ENCODE results near the gene PCDHGC5. TPM values are rescaled to one million over a fixed set of nuclear protein-coding genes. Genes with fewer than 3 reads are reported as not detected.

The PCDHGC5 gene
- total RNA-seq, 1 donor = 3.6 TPM

DNA sequence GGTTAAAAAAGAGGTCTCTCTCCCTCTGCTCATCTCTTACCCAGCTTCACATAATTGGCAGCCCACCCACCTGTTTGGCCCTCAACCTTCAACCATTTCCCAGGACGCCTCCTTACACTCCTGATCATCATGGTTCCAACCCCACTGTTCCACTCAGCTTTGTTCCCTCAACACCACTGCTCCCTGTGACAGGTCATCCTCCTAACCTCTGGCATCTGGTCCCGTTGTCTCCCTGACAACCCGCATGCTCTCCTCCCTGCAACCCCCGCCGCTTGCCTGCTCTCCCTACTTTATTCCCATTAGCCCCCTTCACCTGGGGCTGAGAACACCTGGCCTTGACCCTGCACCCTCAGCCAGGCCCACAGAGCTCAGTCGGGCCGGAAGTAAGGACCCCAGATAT is 12.9 kb downstream of the PCDHGC5 start:
- Histone ChIP-seq H3K36me3 (ENCODE audit: insufficient read depth, low read length) (peaks cover 23% of the 10 kb centered on the region), H3K27ac (ENCODE audit: low read depth, low read length) (no peak overlapping the region), H3K4me3 (ENCODE audit: insufficient read depth, low read length) (no peak overlapping the region), H3K4me1 (ENCODE audit: insufficient read depth, low read length) (peaks cover 2% of the 10 kb centered on the region), H4K20me1 (ENCODE audit: insufficient read depth, low read length) (no peaks in the 10 kb centered on the region), H3K4me2 (ENCODE audit: insufficient read depth, low read length) (no peak overlapping the region), H3K9me3 (ENCODE audit: low read depth, low read length) (no peaks in the 10 kb centered on the region), H3K27me3 (ENCODE audit: insufficient read depth, low read length) (no peaks in the 10 kb centered on the region), H2AFZ (ENCODE audit: low read length) (no peak overlapping the region), H3K79me2 (ENCODE audit: insufficient read depth, low read length) (peaks cover 13% of the 10 kb centered on the region)
- TF ChIP-seq, protein P1, sequence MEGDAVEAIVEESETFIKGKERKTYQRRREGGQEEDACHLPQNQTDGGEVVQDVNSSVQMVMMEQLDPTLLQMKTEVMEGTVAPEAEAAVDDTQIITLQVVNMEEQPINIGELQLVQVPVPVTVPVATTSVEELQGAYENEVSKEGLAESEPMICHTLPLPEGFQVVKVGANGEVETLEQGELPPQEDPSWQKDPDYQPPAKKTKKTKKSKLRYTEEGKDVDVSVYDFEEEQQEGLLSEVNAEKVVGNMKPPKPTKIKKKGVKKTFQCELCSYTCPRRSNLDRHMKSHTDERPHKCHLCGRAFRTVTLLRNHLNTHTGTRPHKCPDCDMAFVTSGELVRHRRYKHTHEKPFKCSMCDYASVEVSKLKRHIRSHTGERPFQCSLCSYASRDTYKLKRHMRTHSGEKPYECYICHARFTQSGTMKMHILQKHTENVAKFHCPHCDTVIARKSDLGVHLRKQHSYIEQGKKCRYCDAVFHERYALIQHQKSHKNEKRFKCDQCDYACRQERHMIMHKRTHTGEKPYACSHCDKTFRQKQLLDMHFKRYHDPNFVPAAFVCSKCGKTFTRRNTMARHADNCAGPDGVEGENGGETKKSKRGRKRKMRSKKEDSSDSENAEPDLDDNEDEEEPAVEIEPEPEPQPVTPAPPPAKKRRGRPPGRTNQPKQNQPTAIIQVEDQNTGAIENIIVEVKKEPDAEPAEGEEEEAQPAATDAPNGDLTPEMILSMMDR (IDR thresholded peaks at IDR 0.05; ENCODE audit: extremely low read depth, low read depth, low read length) = no peak
- no peak for DNase-seq (ENCODE audit: insufficient read length, low spot score, missing footprints)

DNA sequence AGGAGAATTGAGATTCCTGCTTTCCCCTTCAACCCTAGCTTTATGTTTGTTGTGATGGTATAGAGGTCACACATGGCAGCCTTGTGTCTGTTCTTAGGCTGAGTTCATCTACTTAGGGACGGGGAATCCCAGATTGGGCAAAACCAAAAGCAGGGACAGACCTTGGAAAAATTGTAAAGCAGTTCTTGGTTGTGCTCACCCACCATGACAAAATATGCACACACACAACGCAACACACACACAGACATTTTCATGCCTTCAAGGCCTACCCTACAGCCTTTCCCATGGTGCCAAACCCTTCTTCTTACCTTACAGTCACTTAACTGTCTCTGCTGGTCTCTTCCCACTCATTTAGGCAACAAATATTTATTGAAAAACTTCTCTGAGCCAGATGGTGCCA is 14.8 kb downstream of the PCDHGC5 start:
- peaks cover 23% of the 10 kb centered on the region for H3K36me3 ChIP-seq (ENCODE audit: insufficient read depth, low read length)
- no peaks in the 10 kb centered on the region for H3K27me3 ChIP-seq (ENCODE audit: insufficient read depth, low read length)
- H3K27ac ChIP-seq (ENCODE audit: low read depth, low read length) = no peak overlapping the region
- peaks cover 13% of the 10 kb centered on the region for H3K79me2 ChIP-seq (ENCODE audit: insufficient read depth, low read length)
- H3K9me3 ChIP-seq (ENCODE audit: low read depth, low read length) = no peaks in the 10 kb centered on the region
- no peak for DNase-seq (ENCODE audit: insufficient read length, low spot score, missing footprints)
- H2AFZ ChIP-seq (ENCODE audit: low read length) = no peak overlapping the region
- no peaks in the 10 kb centered on the region for H4K20me1 ChIP-seq (ENCODE audit: insufficient read depth, low read length)
- no peak overlapping the region for H3K4me3 ChIP-seq (ENCODE audit: insufficient read depth, low read length)
- TF ChIP-seq, protein P1 (IDR thresholded peaks at IDR 0.05; ENCODE audit: extremely low read depth, low read depth, low read length) = no peak
- H3K4me1 ChIP-seq (ENCODE audit: insufficient read depth, low read length) = peaks cover 20% of the 10 kb centered on the region
- no peak overlapping the region for H3K4me2 ChIP-seq (ENCODE audit: insufficient read depth, low read length)

DNA sequence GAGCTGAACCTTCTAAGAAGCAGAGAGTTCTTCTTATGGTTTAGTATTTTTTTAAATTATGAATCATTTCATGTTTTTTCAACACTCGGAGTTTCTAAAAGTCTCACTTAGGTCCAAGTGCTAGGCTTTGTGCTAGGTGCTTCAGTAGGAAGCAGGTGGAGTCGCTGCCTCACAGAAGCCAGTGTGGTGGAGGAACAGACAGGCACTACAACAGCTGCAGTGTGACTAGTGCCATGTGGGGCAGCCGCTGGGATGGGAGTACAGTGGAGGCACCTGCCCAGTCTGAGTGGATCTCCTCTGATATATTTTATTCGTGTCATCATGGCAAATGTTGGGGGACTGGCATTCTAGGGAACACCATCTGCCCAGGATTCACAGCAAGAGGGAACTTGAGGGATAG is 15.3 kb downstream of the PCDHGC5 start:
- Histone ChIP-seq H3K4me2 (ENCODE audit: insufficient read depth, low read length) (no peak overlapping the region), H3K36me3 (ENCODE audit: insufficient read depth, low read length) (peaks cover 23% of the 10 kb centered on the region), H4K20me1 (ENCODE audit: insufficient read depth, low read length) (no peaks in the 10 kb centered on the region), H3K79me2 (ENCODE audit: insufficient read depth, low read length) (peaks cover 13% of the 10 kb centered on the region), H2AFZ (ENCODE audit: low read length) (no peak overlapping the region), H3K27ac (ENCODE audit: low read depth, low read length) (no peak overlapping the region), H3K4me3 (ENCODE audit: insufficient read depth, low read length) (no peak overlapping the region), H3K4me1 (ENCODE audit: insufficient read depth, low read length) (peaks cover 21% of the 10 kb centered on the region), H3K9me3 (ENCODE audit: low read depth, low read length) (no peaks in the 10 kb centered on the region), H3K27me3 (ENCODE audit: insufficient read depth, low read length) (no peaks in the 10 kb centered on the region)
- DNase-seq (ENCODE audit: insufficient read length, low spot score, missing footprints) = no peak
- TF ChIP-seq, protein P1 (IDR thresholded peaks at IDR 0.05; ENCODE audit: extremely low read depth, low read depth, low read length) = no peak

DNA sequence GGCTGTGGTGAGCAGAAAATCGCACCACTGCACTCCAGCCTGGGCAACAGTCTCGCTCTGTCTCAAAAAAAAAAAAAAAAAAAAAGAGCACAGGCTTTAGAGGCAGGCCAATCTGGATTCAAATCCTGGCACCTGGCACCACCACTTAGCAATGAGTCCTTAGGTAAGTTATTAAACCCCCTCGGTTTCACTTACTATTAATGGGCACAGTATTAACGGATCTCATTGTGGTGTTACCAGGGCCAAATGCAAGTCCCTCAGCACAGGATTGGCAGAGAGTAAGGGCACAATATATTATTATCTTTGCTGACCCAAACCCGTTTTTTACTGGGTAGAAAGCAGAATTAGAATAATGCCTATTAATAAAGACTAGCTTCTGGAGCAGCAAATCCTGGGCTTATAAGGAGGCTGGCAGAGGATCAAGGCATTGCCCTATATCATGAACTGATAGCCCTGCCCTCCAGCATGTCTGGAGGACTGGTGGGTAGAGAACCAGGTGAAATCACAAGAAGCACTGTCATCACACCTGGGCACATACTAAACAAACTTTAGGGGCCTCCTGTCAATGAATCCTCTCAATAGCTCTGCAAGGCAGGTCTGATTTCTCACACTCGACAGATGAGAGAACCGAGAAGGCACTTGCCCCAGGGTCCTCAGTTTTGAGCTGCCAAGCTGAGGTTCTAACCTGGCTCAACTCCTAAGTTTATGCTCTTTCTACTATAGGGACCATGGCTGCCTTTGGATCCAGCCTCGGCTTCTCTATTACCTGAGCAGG is 17.7 kb downstream of the PCDHGC5 start:
- H3K36me3 ChIP-seq (ENCODE audit: insufficient read depth, low read length) = peaks cover 35% of the 10 kb centered on the region

More for the DNA sequence above, 17.7 kb downstream of the PCDHGC5 start:
- DNase-seq (ENCODE audit: insufficient read length, low spot score, missing footprints) = no peak
- no peaks in the 10 kb centered on the region for H3K27me3 ChIP-seq (ENCODE audit: insufficient read depth, low read length)
- H3K79me2 ChIP-seq (ENCODE audit: insufficient read depth, low read length) = peaks cover 18% of the 10 kb centered on the region
- H3K9me3 ChIP-seq (ENCODE audit: low read depth, low read length) = no peaks in the 10 kb centered on the region
- H3K27ac ChIP-seq (ENCODE audit: low read depth, low read length) = peak overlapping the region; percentile 87
- no peak overlapping the region for H3K4me3 ChIP-seq (ENCODE audit: insufficient read depth, low read length)
- H3K4me2 ChIP-seq (ENCODE audit: insufficient read depth, low read length) = no peak overlapping the region
- no peaks in the 10 kb centered on the region for H4K20me1 ChIP-seq (ENCODE audit: insufficient read depth, low read length)
- H3K4me1 ChIP-seq (ENCODE audit: insufficient read depth, low read length) = peaks cover 29% of the 10 kb centered on the region
- TF ChIP-seq, protein P1 (IDR thresholded peaks at IDR 0.05; ENCODE audit: extremely low read depth, low read depth, low read length) = no peak
- no peak overlapping the region for H2AFZ ChIP-seq (ENCODE audit: low read length)
